Measurements from ENCODE around the gene CAB39. TPM values are rescaled to one million over a fixed set of nuclear protein-coding genes. Genes with fewer than 3 reads are reported as not detected.

The CAB39 gene
- polyA plus RNA-seq, 1 donor from 2014 or later, result 118 TPM

DNA sequence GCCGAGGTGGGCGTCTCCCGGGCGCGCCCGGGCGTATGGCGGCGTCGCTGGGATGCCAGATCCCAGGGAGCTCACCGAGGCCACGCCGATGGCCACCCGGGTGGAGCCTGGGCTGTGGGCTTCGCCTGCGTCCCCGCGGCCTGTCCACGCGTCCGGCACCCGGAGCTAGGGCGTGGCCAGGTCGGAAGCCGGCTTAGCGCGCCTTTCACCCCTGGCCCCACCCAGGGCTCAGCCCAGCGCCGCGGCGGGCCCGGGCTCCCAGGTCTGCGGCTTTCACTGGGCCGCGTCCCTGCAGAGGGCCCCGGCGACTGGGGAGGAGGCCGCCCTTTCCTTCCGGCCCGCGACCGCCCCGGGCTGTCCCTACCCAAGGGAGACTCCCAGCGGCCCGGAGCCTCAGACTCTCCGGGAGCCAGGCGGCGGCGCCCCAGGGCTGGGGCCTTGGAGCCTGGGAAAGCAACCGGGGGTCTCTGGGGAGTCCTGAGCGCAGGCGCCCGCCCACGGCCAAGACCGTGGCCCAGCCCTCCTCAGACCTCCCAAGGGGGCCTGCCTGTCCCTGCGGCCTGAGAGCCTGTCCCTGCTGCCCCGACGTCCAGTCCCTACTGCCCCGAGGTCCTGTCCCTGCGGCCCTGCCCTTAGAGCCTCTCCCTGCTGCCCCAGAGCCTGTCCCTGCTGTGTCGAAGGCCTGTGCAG, 115.8 kb downstream of the CAB39 start:
- no peaks in the 10 kb centered on the region for H3F3A ChIP-seq (ENCODE audit: insufficient read depth, low read length, poor library complexity, severe bottlenecking)

DNA sequence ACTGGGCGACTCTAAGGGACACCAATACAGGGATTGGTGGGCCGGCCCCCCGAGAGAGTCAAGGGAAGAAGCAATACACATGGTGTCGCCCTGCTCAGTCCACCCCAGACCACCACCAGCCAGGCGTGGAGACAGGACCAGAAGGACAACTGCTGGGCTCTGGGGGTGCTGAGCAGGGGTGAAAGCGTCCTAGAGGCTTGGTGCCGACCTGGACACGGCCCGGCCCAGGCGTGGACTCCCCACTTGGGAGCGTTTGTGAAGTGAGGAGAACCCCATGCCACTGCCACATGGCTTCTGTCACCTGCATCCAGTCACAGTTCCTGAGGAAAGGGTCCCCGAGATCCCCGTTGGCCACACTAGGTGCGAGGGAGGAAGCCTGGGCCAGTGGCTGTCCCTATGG, 116.7 kb downstream of the CAB39 start:
- TF ChIP-seq EP300 (conservative IDR thresholded peaks at IDR 0.05; ENCODE audit: poor library complexity, severe bottlenecking), result no peak
- TF ChIP-seq MXI1 (conservative IDR thresholded peaks at IDR 0.05; ENCODE audit: poor library complexity, severe bottlenecking), result no peak
- no peak for TF ChIP-seq SMC3 (conservative IDR thresholded peaks at IDR 0.05; ENCODE audit: poor library complexity)
- TF ChIP-seq EZH2 (IDR thresholded peaks at IDR 0.05; ENCODE audit: borderline replicate concordance, insufficient read depth, low read length, poor library complexity, severe bottlenecking), result no peak
- TF ChIP-seq POLR2AphosphoS5 (IDR thresholded peaks at IDR 0.05), result no peak
- no peak for TF ChIP-seq RAD21 (conservative IDR thresholded peaks at IDR 0.05)
- TF ChIP-seq TAF1 (IDR thresholded peaks at IDR 0.05; ENCODE audit: low read depth), result no peak
- TF ChIP-seq, protein P1, sequence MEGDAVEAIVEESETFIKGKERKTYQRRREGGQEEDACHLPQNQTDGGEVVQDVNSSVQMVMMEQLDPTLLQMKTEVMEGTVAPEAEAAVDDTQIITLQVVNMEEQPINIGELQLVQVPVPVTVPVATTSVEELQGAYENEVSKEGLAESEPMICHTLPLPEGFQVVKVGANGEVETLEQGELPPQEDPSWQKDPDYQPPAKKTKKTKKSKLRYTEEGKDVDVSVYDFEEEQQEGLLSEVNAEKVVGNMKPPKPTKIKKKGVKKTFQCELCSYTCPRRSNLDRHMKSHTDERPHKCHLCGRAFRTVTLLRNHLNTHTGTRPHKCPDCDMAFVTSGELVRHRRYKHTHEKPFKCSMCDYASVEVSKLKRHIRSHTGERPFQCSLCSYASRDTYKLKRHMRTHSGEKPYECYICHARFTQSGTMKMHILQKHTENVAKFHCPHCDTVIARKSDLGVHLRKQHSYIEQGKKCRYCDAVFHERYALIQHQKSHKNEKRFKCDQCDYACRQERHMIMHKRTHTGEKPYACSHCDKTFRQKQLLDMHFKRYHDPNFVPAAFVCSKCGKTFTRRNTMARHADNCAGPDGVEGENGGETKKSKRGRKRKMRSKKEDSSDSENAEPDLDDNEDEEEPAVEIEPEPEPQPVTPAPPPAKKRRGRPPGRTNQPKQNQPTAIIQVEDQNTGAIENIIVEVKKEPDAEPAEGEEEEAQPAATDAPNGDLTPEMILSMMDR (IDR thresholded peaks at IDR 0.05; ENCODE audit: poor library complexity, severe bottlenecking), result no peak
- TF ChIP-seq, protein P2, sequence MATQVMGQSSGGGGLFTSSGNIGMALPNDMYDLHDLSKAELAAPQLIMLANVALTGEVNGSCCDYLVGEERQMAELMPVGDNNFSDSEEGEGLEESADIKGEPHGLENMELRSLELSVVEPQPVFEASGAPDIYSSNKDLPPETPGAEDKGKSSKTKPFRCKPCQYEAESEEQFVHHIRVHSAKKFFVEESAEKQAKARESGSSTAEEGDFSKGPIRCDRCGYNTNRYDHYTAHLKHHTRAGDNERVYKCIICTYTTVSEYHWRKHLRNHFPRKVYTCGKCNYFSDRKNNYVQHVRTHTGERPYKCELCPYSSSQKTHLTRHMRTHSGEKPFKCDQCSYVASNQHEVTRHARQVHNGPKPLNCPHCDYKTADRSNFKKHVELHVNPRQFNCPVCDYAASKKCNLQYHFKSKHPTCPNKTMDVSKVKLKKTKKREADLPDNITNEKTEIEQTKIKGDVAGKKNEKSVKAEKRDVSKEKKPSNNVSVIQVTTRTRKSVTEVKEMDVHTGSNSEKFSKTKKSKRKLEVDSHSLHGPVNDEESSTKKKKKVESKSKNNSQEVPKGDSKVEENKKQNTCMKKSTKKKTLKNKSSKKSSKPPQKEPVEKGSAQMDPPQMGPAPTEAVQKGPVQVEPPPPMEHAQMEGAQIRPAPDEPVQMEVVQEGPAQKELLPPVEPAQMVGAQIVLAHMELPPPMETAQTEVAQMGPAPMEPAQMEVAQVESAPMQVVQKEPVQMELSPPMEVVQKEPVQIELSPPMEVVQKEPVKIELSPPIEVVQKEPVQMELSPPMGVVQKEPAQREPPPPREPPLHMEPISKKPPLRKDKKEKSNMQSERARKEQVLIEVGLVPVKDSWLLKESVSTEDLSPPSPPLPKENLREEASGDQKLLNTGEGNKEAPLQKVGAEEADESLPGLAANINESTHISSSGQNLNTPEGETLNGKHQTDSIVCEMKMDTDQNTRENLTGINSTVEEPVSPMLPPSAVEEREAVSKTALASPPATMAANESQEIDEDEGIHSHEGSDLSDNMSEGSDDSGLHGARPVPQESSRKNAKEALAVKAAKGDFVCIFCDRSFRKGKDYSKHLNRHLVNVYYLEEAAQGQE (IDR thresholded peaks at IDR 0.05; ENCODE audit: borderline replicate concordance), result no peak
- H3K79me2 ChIP-seq (replicated peaks; ENCODE audit: insufficient read depth, low read length), result no peaks in the 10 kb centered on the region
- no peak overlapping the region for H2AFZ ChIP-seq (ENCODE audit: low read depth, low read length)
- H4K20me1 ChIP-seq (ENCODE audit: insufficient read depth), result no peaks in the 10 kb centered on the region
- no peak overlapping the region for H3K27ac ChIP-seq (ENCODE audit: low read length)
- no peaks in the 10 kb centered on the region for H3K27me3 ChIP-seq (ENCODE audit: insufficient read depth, low read depth, low read length)
- no peak overlapping the region for H3K4me2 ChIP-seq (ENCODE audit: low read length)
- H3K9me2 ChIP-seq (ENCODE audit: insufficient read depth, low read length), result no peaks in the 10 kb centered on the region
- no peak overlapping the region for H3K4me3 ChIP-seq (ENCODE audit: low read length)
- H3K9me3 ChIP-seq (ENCODE audit: low read length), result no peaks in the 10 kb centered on the region
- H3K9ac ChIP-seq (ENCODE audit: low read length), result no peak overlapping the region
- H3K36me3 ChIP-seq (ENCODE audit: insufficient read depth, low read length), result no peaks in the 10 kb centered on the region
- no peaks in the 10 kb centered on the region for H3F3A ChIP-seq (ENCODE audit: insufficient read depth, low read length, poor library complexity, severe bottlenecking)

More for the DNA sequence above, 115.8 kb downstream of the CAB39 start:
- no peaks in the 10 kb centered on the region for H3K27me3 ChIP-seq (ENCODE audit: insufficient read depth, low read depth, low read length)
- no peaks in the 10 kb centered on the region for H3K36me3 ChIP-seq (ENCODE audit: insufficient read depth, low read length)
- H3K9me2 ChIP-seq (ENCODE audit: insufficient read depth, low read length), result no peaks in the 10 kb centered on the region
- H3K9ac ChIP-seq (ENCODE audit: low read length), result no peak overlapping the region
- H4K20me1 ChIP-seq (ENCODE audit: insufficient read depth), result no peaks in the 10 kb centered on the region
- H3K4me3 ChIP-seq (ENCODE audit: low read length), result no peak overlapping the region
- H3K9me3 ChIP-seq (ENCODE audit: low read length), result no peaks in the 10 kb centered on the region
- TF ChIP-seq RAD21 (conservative IDR thresholded peaks at IDR 0.05) (no peak), EZH2 (IDR thresholded peaks at IDR 0.05; ENCODE audit: borderline replicate concordance, insufficient read depth, low read length, poor library complexity, severe bottlenecking) (no peak), TAF1 (IDR thresholded peaks at IDR 0.05; ENCODE audit: low read depth) (no peak), SMC3 (conservative IDR thresholded peaks at IDR 0.05; ENCODE audit: poor library complexity) (no peak), POLR2AphosphoS5 (IDR thresholded peaks at IDR 0.05) (no peak), EP300 (conservative IDR thresholded peaks at IDR 0.05; ENCODE audit: poor library complexity, severe bottlenecking) (no peak), MXI1 (conservative IDR thresholded peaks at IDR 0.05; ENCODE audit: poor library complexity, severe bottlenecking) (no peak)
- TF ChIP-seq, protein P1 (IDR thresholded peaks at IDR 0.05; ENCODE audit: poor library complexity, severe bottlenecking), result no peak
- TF ChIP-seq, protein P2 (IDR thresholded peaks at IDR 0.05; ENCODE audit: borderline replicate concordance), result no peak
- H3K79me2 ChIP-seq (replicated peaks; ENCODE audit: insufficient read depth, low read length), result no peaks in the 10 kb centered on the region
- no peak overlapping the region for H2AFZ ChIP-seq (ENCODE audit: low read depth, low read length)
- no peak overlapping the region for H3K27ac ChIP-seq (ENCODE audit: low read length)
- no peak overlapping the region for H3K4me2 ChIP-seq (ENCODE audit: low read length)

Measured in neural cell (in vitro differentiated cells).